ENCODE data around the gene UFD1. TPM values are rescaled to one million over a fixed set of nuclear protein-coding genes. Genes with fewer than 3 reads are reported as not detected.

UFD1 gene
- total and polyA plus RNA-seq, 9 of the 15 experiments (the other 6 are each of a cell fraction or from before 2014, with no cell fraction given): 238 to 645 (median 363) TPM

- TF ChIP-seq HES1 (IDR thresholded peaks at IDR 0.05; ENCODE audit: low read depth): no peak
- no peak for TF ChIP-seq KAT8 (IDR thresholded peaks at IDR 0.05; ENCODE audit: low read depth)
- no peak for TF ChIP-seq ETS1 (conservative IDR thresholded peaks at IDR 0.05; ENCODE audit: control insufficient read depth, low read depth, low read length)
- no peak for TF ChIP-seq NFYB (IDR thresholded peaks at IDR 0.05; ENCODE audit: extremely low read depth, insufficient read length)
- peak; percentile 77 for TF ChIP-seq SMAD1 (IDR thresholded peaks at IDR 0.05; ENCODE audit: low read depth, low read length, partially characterized antibody)
- TF ChIP-seq TEAD4 (IDR thresholded peaks at IDR 0.05; ENCODE audit: low read length): no peak
- no peak for TF ChIP-seq TEAD4 (CRISPR knock-in tag; IDR thresholded peaks at IDR 0.05; ENCODE audit: borderline replicate concordance)
- peak; percentile 89 for TF ChIP-seq GTF2F1 (IDR thresholded peaks at IDR 0.05; ENCODE audit: low read depth, low read length)
- TF ChIP-seq STAG1 (CRISPR knock-in tag; IDR thresholded peaks at IDR 0.05; ENCODE audit: borderline replicate concordance): no peak
- no peak for TF ChIP-seq PURB (CRISPR knock-in tag; IDR thresholded peaks at IDR 0.05; ENCODE audit: low read depth)
- TF ChIP-seq RBM34 (IDR thresholded peaks at IDR 0.05; ENCODE audit: borderline replicate concordance, insufficient read depth, low read length): peak; percentile 100
- TF ChIP-seq ELK1 (CRISPR knock-in tag; IDR thresholded peaks at IDR 0.05): no peak
- TF ChIP-seq CBX5 (IDR thresholded peaks at IDR 0.05; ENCODE audit: borderline replicate concordance, low read depth): no peak
- TF ChIP-seq GTF2A2 (tag; IDR thresholded peaks at IDR 0.05): peak; percentile 77
- TF ChIP-seq USF2 (CRISPR knock-in tag; IDR thresholded peaks at IDR 0.05): no peak
- no peak for TF ChIP-seq ZNF121 (CRISPR knock-in tag; conservative IDR thresholded peaks at IDR 0.05)
- TF ChIP-seq UBTF (IDR thresholded peaks at IDR 0.05; ENCODE audit: borderline replicate concordance in 1 of 2, low read depth in 2 of 2, low read length in 2 of 2): no peak
- TF ChIP-seq ZBTB1 (CRISPR knock-in tag; IDR thresholded peaks at IDR 0.05; ENCODE audit: borderline replicate concordance, low read depth): no peak
- TF ChIP-seq BRD9 (IDR thresholded peaks at IDR 0.05; ENCODE audit: low read depth, partially characterized antibody): no peak
- no peak for TF ChIP-seq ARID2 (IDR thresholded peaks at IDR 0.05)
Measured at GRCh38 chr22:19432133-19432851, 46.7 kb downstream of the UFD1 start, which contains the start of gene MRPL40 (continued).
